Measurements from ENCODE around the gene MAST3.
"Not testable (repeated sequence)": the region's sequence is repeated elsewhere in the genome, so short reads cannot be mapped to it uniquely, and the experiment has no call there.

MAST3 gene

GRCh38 chr19:18155095-18156087, 57.8 kb downstream of the MAST3 start:
- Histone ChIP-seq H3K9me3 (ENCODE audit: insufficient read depth, low read length) (no peaks in the 10 kb centered on the region), H3K4me3 (ENCODE audit: insufficient read length, low read depth) (no peak overlapping the region), H3K27me3 (ENCODE audit: insufficient read depth, insufficient read length) (no peaks in the 10 kb centered on the region), H3K4me1 (ENCODE audit: insufficient read depth, insufficient read length) (peaks cover 33% of the 10 kb centered on the region), H3K36me3 (ENCODE audit: insufficient read depth, insufficient read length, low read length) (peaks cover 31% of the 10 kb centered on the region), H3K9ac (ENCODE audit: insufficient read length, low read depth) (no peak overlapping the region)
- no peak for TF ChIP-seq YY1 (IDR thresholded peaks at IDR 0.05; ENCODE audit: insufficient read depth, insufficient read length)
- TF ChIP-seq SUZ12 (IDR thresholded peaks at IDR 0.05; ENCODE audit: extremely low read depth, insufficient read depth, insufficient read length): no peak
- TF ChIP-seq ZNF274 (IDR thresholded peaks at IDR 0.05; ENCODE audit: low read depth, low read length): no peak
- no peak for DNase-seq (ENCODE audit: low read depth, low spot score)

GRCh38 chr19:18156268-18156667, 58.7 kb downstream of the MAST3 start:
- H3K9ac ChIP-seq (ENCODE audit: insufficient read length, low read depth): peak overlapping the region; percentile 80
- H3K27me3 ChIP-seq (ENCODE audit: insufficient read depth, insufficient read length): no peaks in the 10 kb centered on the region
- no peak overlapping the region for H3K4me3 ChIP-seq (ENCODE audit: insufficient read length, low read depth)
- TF ChIP-seq SUZ12 (IDR thresholded peaks at IDR 0.05; ENCODE audit: extremely low read depth, insufficient read depth, insufficient read length): no peak
- TF ChIP-seq ZNF274 (IDR thresholded peaks at IDR 0.05; ENCODE audit: low read depth, low read length): no peak
- TF ChIP-seq YY1 (IDR thresholded peaks at IDR 0.05; ENCODE audit: insufficient read depth, insufficient read length): no peak
- DNase-seq (ENCODE audit: low read depth, low spot score): no peak
- no peaks in the 10 kb centered on the region for H3K9me3 ChIP-seq (ENCODE audit: insufficient read depth, low read length)
- peaks cover 32% of the 10 kb centered on the region for H3K36me3 ChIP-seq (ENCODE audit: insufficient read depth, insufficient read length, low read length)
- peaks cover 27% of the 10 kb centered on the region for H3K4me1 ChIP-seq (ENCODE audit: insufficient read depth, insufficient read length)

GRCh38 chr19:18156841-18157464, 59.4 kb downstream of the MAST3 start:
- DNase-seq (ENCODE audit: low read depth, low spot score): no peak
- H3K9ac ChIP-seq (ENCODE audit: insufficient read length, low read depth): peak overlapping the region; percentile 80

GRCh38 chr19:18157465-18158063, 60.0 kb downstream of the MAST3 start:
- no peak for DNase-seq (ENCODE audit: low read depth, low spot score)
- TF ChIP-seq YY1 (IDR thresholded peaks at IDR 0.05; ENCODE audit: insufficient read depth, insufficient read length): no peak
- TF ChIP-seq SUZ12 (IDR thresholded peaks at IDR 0.05; ENCODE audit: extremely low read depth, insufficient read depth, insufficient read length): no peak
- TF ChIP-seq ZNF274 (IDR thresholded peaks at IDR 0.05; ENCODE audit: low read depth, low read length): no peak
- Histone ChIP-seq H3K4me3 (ENCODE audit: insufficient read length, low read depth) (no peak overlapping the region), H3K36me3 (ENCODE audit: insufficient read depth, insufficient read length, low read length) (peaks cover 43% of the 10 kb centered on the region), H3K27me3 (ENCODE audit: insufficient read depth, insufficient read length) (no peaks in the 10 kb centered on the region), H3K9ac (ENCODE audit: insufficient read length, low read depth) (peak overlapping the region; percentile 80), H3K4me1 (ENCODE audit: insufficient read depth, insufficient read length) (peaks cover 29% of the 10 kb centered on the region), H3K9me3 (ENCODE audit: insufficient read depth, low read length) (no peaks in the 10 kb centered on the region)

More at GRCh38 chr19:18156841-18157464, 59.4 kb downstream of the MAST3 start:
- TF ChIP-seq ZNF274 (IDR thresholded peaks at IDR 0.05; ENCODE audit: low read depth, low read length) (no peak), YY1 (IDR thresholded peaks at IDR 0.05; ENCODE audit: insufficient read depth, insufficient read length) (no peak), SUZ12 (IDR thresholded peaks at IDR 0.05; ENCODE audit: extremely low read depth, insufficient read depth, insufficient read length) (no peak)
- Histone ChIP-seq H3K4me3 (ENCODE audit: insufficient read length, low read depth) (no peak overlapping the region), H3K27me3 (ENCODE audit: insufficient read depth, insufficient read length) (no peaks in the 10 kb centered on the region), H3K9me3 (ENCODE audit: insufficient read depth, low read length) (no peaks in the 10 kb centered on the region), H3K4me1 (ENCODE audit: insufficient read depth, insufficient read length) (peaks cover 28% of the 10 kb centered on the region), H3K36me3 (ENCODE audit: insufficient read depth, insufficient read length, low read length) (peaks cover 37% of the 10 kb centered on the region)

GRCh38 chr19:18158467-18158866, 60.9 kb downstream of the MAST3 start:
- no peaks in the 10 kb centered on the region for H3K9me3 ChIP-seq (ENCODE audit: insufficient read depth, low read length)
- H3K36me3 ChIP-seq (ENCODE audit: insufficient read depth, insufficient read length, low read length): peaks cover 52% of the 10 kb centered on the region
- H3K4me3 ChIP-seq (ENCODE audit: insufficient read length, low read depth): no peak overlapping the region
- H3K4me1 ChIP-seq (ENCODE audit: insufficient read depth, insufficient read length): peaks cover 29% of the 10 kb centered on the region
- H3K27me3 ChIP-seq (ENCODE audit: insufficient read depth, insufficient read length): no peaks in the 10 kb centered on the region
- H3K9ac ChIP-seq (ENCODE audit: insufficient read length, low read depth): no peak overlapping the region
- TF ChIP-seq YY1 (IDR thresholded peaks at IDR 0.05; ENCODE audit: insufficient read depth, insufficient read length) (no peak), ZNF274 (IDR thresholded peaks at IDR 0.05; ENCODE audit: low read depth, low read length) (no peak), SUZ12 (IDR thresholded peaks at IDR 0.05; ENCODE audit: extremely low read depth, insufficient read depth, insufficient read length) (no peak)
- DNase-seq (ENCODE audit: low read depth, low spot score): no peak

- H3K36me3 ChIP-seq (ENCODE audit: insufficient read depth, insufficient read length, low read length): peaks cover 57% of the 10 kb centered on the region
- not testable (repeated sequence) for H3K9me3 ChIP-seq (ENCODE audit: insufficient read depth, low read length); H3K9ac ChIP-seq (ENCODE audit: insufficient read length, low read depth); DNase-seq (ENCODE audit: low read depth, low spot score); H3K4me3 ChIP-seq (ENCODE audit: insufficient read length, low read depth); H3K27me3 ChIP-seq (ENCODE audit: insufficient read depth, insufficient read length)
- peaks cover 29% of the 10 kb centered on the region for H3K4me1 ChIP-seq (ENCODE audit: insufficient read depth, insufficient read length)
These were observed 61.6 kb downstream of the MAST3 start for GRCh38 chr19:18159059-18159616.
